ENCODE measurements around the gene CDC25C.

The CDC25C gene

DNA sequence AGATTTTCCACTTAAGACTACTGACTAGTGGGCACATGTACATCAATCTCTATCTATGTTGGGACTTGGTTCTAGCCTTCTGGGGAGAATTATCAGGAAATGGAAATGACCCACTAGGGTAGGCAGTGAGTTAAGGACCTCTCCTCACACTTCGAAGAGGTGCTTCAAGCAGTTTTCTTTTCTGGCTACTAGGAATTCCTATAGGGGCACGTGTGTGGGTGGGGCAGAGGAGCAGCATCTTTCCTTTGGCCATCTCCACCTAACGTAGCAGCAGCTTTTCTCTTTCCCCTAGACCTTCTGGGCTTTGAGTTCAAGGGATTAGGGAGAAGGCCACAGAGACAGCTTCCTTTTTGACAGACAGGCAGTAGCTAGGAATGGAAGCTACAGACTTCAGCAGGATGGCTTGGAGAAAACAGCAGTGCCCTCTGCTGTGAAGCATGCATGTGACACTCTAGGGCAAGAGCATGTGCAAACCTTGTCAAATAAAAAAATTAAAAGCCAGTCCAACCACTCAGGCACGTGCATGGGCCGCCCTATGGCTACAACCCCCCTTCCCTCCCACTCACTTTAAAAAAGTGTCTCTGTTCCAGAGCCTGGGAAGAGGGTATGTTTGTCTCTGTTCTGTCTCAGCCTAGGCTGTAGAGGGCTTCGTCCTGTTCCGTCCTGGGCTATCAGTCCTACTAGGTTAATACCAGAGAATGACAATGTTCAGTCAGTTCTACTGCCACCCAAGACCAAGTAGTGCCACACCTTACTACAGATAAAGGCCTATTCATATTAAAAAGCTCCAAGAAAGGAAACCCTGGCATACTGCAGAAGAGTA is 48.5 kb downstream of the CDC25C start:
- no peaks in the 10 kb centered on the region for H3K36me3 ChIP-seq
- H3K4me3 ChIP-seq = no peak overlapping the region
- no peaks in the 10 kb centered on the region for H3K27me3 ChIP-seq
- intact Hi-C loops (cut with DNase I; ENCODE audit: low total_unique reads) = no loop called here
- no peaks in the 10 kb centered on the region for H3K9me3 ChIP-seq
- H3K4me1 ChIP-seq = peaks cover 0 to 2% (median 0%) of the 10 kb centered on the region in 4 donors
- TF ChIP-seq CTCF (IDR thresholded peaks at IDR 0.05) = peak; percentile 24 to 35
- peak in 1 of 2 donors; percentile 20 for DNase-seq
- H3K27ac ChIP-seq = no peak overlapping the region

DNA sequence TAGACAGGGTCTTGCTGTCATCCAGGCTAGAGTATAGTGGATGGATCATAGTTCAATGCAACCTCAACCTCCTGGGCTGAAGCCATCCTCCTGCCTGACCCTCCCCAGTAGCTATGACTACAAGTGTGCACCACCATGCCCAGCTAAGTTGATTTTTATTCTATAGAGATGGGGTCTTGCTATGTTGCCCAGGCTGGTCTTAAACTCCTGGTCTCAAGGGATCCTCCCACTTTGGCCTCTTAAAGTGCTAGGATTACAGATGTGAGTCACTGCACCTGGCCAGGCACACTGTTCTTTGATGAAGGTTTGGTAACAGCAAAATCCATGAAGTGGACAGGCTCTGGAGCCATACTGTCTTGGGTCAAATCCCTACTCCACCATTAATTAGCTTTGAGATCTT is 50.7 kb downstream of the CDC25C start:
- no peak for DNase-seq
- Histone ChIP-seq H3K4me1 (peaks cover 0 to 2% (median 0%) of the 10 kb centered on the region in 4 donors), H3K36me3 (no peaks in the 10 kb centered on the region), H3K27ac (no peak overlapping the region), H3K27me3 (no peaks in the 10 kb centered on the region), H3K9me3 (no peaks in the 10 kb centered on the region), H3K4me3 (no peak overlapping the region)
- intact Hi-C loops (cut with DNase I; ENCODE audit: low total_unique reads) = no loop called here
- TF ChIP-seq CTCF (IDR thresholded peaks at IDR 0.05) = no peak

GRCh38 chr5:138276402-138277054 is 55.1 kb downstream of the CDC25C start:
- intact Hi-C loops (cut with DNase I; ENCODE audit: low total_unique reads) = no loop called here
- Histone ChIP-seq H3K27me3 (peaks cover 0 to 28% of the 10 kb centered on the region in 2 donors), H3K9me3 (no peaks in the 10 kb centered on the region), H3K4me1 (peaks cover 0 to 10% (median 7%) of the 10 kb centered on the region in 4 donors), H3K27ac (no peak overlapping the region), H3K36me3 (no peaks in the 10 kb centered on the region), H3K4me3 (no peak overlapping the region)
- DNase-seq = no peak
- no peak for TF ChIP-seq CTCF (IDR thresholded peaks at IDR 0.05)

DNA sequence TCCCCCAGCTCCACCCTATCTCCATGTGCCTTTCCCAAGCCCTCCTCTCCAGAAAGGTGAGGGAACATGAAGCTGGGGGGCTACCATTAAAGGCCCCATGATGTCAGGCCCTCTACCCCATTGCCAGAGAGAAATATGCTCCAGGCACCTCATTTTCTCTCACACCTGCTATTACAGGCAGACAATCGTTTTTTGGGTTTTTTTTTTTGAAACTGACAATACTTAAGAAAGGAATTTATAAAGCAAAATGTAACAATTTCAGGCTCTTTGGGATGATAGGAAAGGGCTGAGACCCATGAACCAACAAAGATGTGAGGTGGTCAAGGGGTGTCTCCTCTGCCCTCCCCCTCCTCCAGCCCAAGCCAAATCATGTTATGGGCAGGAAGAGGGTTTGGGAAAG is 55.7 kb downstream of the CDC25C start:
- intact Hi-C loops (cut with DNase I; ENCODE audit: low total_unique reads) = no loop called here
- TF ChIP-seq CTCF (IDR thresholded peaks at IDR 0.05) = no peak
- Histone ChIP-seq H3K36me3 (no peaks in the 10 kb centered on the region), H3K27ac (no peak overlapping the region), H3K4me1 (peaks cover 0 to 10% (median 7%) of the 10 kb centered on the region in 4 donors), H3K9me3 (no peaks in the 10 kb centered on the region), H3K27me3 (peaks cover 0 to 28% of the 10 kb centered on the region in 2 donors), H3K4me3 (no peak overlapping the region)
- no peak for DNase-seq

DNA sequence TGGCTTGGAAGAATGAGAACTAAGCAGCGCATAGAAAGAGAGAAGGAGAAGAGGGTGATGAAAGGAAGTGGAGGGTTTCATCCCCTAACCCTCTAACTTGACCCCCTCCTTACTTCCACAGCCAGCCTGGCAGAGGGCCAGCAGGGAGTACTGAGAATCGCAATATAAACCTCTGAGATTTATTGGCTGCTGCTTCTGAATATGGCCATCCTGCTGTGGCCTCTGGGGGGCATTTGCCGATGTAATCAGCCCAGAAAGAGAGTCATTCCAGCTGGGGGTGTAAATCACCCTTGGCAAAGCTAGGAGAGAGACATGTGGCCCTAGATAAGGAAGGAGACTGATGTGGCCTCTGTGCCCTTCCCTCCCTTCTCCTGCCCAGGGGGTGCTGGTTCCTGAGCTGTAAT is 56.2 kb downstream of the CDC25C start:
- intact Hi-C loops (cut with DNase I; ENCODE audit: low total_unique reads) = no loop called here
- H3K9me3 ChIP-seq = no peaks in the 10 kb centered on the region
- peaks cover 0 to 28% of the 10 kb centered on the region in 2 donors for H3K27me3 ChIP-seq
- H3K4me1 ChIP-seq = peaks cover 0 to 10% (median 7%) of the 10 kb centered on the region in 4 donors
- TF ChIP-seq CTCF (IDR thresholded peaks at IDR 0.05) = no peak
- DNase-seq = no peak
- H3K4me3 ChIP-seq = no peak overlapping the region
- H3K27ac ChIP-seq = no peak overlapping the region
- no peaks in the 10 kb centered on the region for H3K36me3 ChIP-seq

Data from tibial artery (tissue), 4 donors.